T-helper 17 cell (primary cell): ENCODE measurements around the gene RBBP5. TPM values are rescaled to one million over a fixed set of nuclear protein-coding genes. Genes with fewer than 3 reads are reported as not detected.

Source experiments
- ATAC-seq: fragments of 150-1000 bp; cut with Tn5 transposase; 2 replicates; pipeline ENCODE4 v1.10.0; 2021; ENCODE audit warnings: mild to moderate bottlenecking, moderate library complexity
- DNase-seq, 3 donors: peaks; one replicate each; pipeline versions ENCODE4 v3.0.0 to v3.0.0-alpha.2; 2020 to 2021
- H3K9me3 ChIP-seq: one replicate; pipeline ENCODE4 v1.7.0; 2013; ENCODE audit warnings: low read length, mild to moderate bottlenecking; ENCODE audit not compliant: control insufficient read depth, poor library complexity, severe bottlenecking
- H3K27ac Mint-ChIP-seq: one replicate; pipeline ENCODE4 v1.8.0; 2022; ENCODE audit warnings: mild to moderate bottlenecking, moderate library complexity, mixed read lengths
- H3K27me3 Mint-ChIP-seq: one replicate; pipeline ENCODE4 v1.8.0; 2022; ENCODE audit warnings: mixed read lengths
- H3K36me3 Mint-ChIP-seq: one replicate; pipeline ENCODE4 v1.8.0; 2022; ENCODE audit warnings: low read depth, mixed read lengths
- H3K4me1 Mint-ChIP-seq: one replicate; pipeline ENCODE4 v1.8.0; 2022; ENCODE audit warnings: mild to moderate bottlenecking, mixed read lengths
- H3K4me3 Mint-ChIP-seq: one replicate; pipeline ENCODE4 v1.8.0; 2022; ENCODE audit warnings: mild to moderate bottlenecking, moderate library complexity, mixed read lengths
- total RNA-seq, 4 donors: library from RNA in 2 of 4; stranded (reverse) in 2 of 4; gene quantifications; one replicate each; pipeline ENCODE4 v1.2.3 and lab custom pipeline; 2022 to 2026

RBBP5 gene
- total RNA-seq, 2 donors from 2014 or later, result 13.3 to 15.3 TPM

- Mint-ChIP-seq H3K4me3 (no peak overlapping the region), H3K27ac (no peak overlapping the region), H3K36me3 (no peaks in the 10 kb centered on the region), H3K27me3 (no peaks in the 10 kb centered on the region), H3K4me1 (no peaks in the 10 kb centered on the region)
- no peak for DNase-seq
- ATAC-seq, result no peak
- no peaks in the 10 kb centered on the region for H3K9me3 ChIP-seq
These were observed 44.4 kb downstream of the RBBP5 start for GRCh38 chr1:205077158-205077933.

DNA sequence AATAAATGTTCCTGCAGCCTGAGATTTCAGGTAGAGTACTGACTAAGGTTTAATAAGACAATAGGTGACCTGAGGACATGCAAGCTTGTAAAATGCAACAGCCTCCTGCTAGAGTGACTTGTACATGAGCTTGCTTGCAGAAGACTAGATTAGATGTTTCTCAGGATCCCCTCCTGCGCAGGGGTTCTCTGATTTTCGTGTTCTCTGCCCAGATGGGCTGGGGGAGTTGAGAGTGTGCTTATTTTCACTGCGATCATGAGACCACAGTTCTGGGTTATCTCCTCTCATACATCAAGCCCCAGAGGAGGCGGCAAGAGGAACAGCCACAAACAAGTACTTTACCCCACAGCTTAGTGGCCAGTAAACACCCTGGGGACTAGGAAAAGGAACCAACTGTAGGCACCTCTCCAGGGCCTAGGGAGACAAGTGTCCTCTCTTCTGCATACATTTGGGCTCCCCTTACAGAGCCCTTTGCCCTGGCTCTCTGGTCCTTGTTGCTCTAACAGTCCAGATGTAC, 45.5 kb downstream of the RBBP5 start:
- no peaks in the 10 kb centered on the region for H3K4me1 Mint-ChIP-seq
- H3K27me3 Mint-ChIP-seq, result no peaks in the 10 kb centered on the region
- H3K36me3 Mint-ChIP-seq, result no peaks in the 10 kb centered on the region
- DNase-seq (no peak), ATAC-seq (no peak)
- no peak overlapping the region for H3K27ac Mint-ChIP-seq
- no peak overlapping the region for H3K4me3 Mint-ChIP-seq
- H3K9me3 ChIP-seq, result no peaks in the 10 kb centered on the region

GRCh38 chr1:205075642-205076155, 46.1 kb downstream of the RBBP5 start:
- Mint-ChIP-seq H3K27ac (no peak overlapping the region), H3K4me3 (no peak overlapping the region), H3K36me3 (no peaks in the 10 kb centered on the region), H3K4me1 (no peaks in the 10 kb centered on the region), H3K27me3 (no peaks in the 10 kb centered on the region)
- DNase-seq (no peak), ATAC-seq (no peak)
- H3K9me3 ChIP-seq, result no peaks in the 10 kb centered on the region

- ATAC-seq (no peak), DNase-seq (no peak)
- no peak overlapping the region for H3K4me3 Mint-ChIP-seq
- no peak overlapping the region for H3K27ac Mint-ChIP-seq
- no peaks in the 10 kb centered on the region for H3K4me1 Mint-ChIP-seq
- no peaks in the 10 kb centered on the region for H3K27me3 Mint-ChIP-seq
- no peaks in the 10 kb centered on the region for H3K9me3 ChIP-seq
- H3K36me3 Mint-ChIP-seq, result no peaks in the 10 kb centered on the region
These were observed 47.3 kb downstream of the RBBP5 start for GRCh38 chr1:205074513-205074912.

DNA sequence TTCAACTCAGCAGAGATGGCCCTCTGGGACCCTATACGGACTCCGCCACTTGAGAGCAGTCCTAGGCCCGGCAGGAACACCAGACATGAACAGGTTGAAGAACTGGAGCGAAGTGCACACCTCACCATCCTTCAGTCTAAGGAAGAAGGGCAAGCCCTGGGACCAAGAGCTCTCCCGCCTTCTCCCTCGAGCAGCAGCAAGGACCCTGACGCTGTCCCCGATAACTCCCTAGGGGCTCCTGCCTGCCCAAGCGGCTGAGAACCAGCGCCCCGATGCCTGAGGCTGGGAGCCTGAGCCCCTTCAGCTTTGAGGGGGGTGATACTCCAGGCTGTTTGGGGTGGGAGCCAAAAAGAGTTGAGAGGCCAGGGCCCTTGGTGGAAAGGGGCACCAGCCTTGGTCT, 47.7 kb downstream of the RBBP5 start:
- no peak overlapping the region for H3K4me3 Mint-ChIP-seq
- no peaks in the 10 kb centered on the region for H3K27me3 Mint-ChIP-seq
- no peak overlapping the region for H3K27ac Mint-ChIP-seq
- H3K9me3 ChIP-seq, result no peaks in the 10 kb centered on the region
- no peaks in the 10 kb centered on the region for H3K4me1 Mint-ChIP-seq
- DNase-seq, result no peak
- H3K36me3 Mint-ChIP-seq, result no peaks in the 10 kb centered on the region
- ATAC-seq, result no peak

DNA sequence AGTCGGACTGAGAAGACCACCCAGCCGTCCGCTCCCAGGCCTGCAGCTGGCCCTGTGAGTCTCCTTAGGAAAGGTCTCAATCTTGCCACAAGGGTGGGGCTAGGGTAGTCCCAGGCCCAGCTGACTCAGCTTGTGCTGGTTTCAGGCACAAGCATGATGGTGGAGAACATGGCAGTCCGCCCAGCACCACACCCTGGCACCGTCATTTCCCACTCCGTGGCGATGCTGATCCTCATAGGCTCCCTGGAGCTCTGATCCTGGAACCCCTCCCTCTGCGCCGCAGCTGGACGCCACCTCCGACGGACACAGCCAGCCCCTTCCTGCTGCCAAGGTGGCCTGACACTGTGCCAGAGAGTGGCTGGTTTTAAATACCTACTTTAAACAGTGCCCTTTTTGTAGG, 48.3 kb downstream of the RBBP5 start:
- no peaks in the 10 kb centered on the region for H3K36me3 Mint-ChIP-seq

GRCh38 chr1:205072881-205073280, 48.9 kb downstream of the RBBP5 start:
- Mint-ChIP-seq H3K4me1 (no peaks in the 10 kb centered on the region), H3K27me3 (no peaks in the 10 kb centered on the region), H3K4me3 (no peak overlapping the region), H3K27ac (no peak overlapping the region), H3K36me3 (no peaks in the 10 kb centered on the region)
- H3K9me3 ChIP-seq, result no peaks in the 10 kb centered on the region
- no peak for ATAC-seq
- no peak for DNase-seq

More for the DNA sequence above, 48.3 kb downstream of the RBBP5 start:
- Mint-ChIP-seq H3K4me1 (no peaks in the 10 kb centered on the region), H3K27ac (no peak overlapping the region), H3K4me3 (no peak overlapping the region), H3K27me3 (no peaks in the 10 kb centered on the region)
- no peak for ATAC-seq
- DNase-seq, result no peak
- H3K9me3 ChIP-seq, result no peaks in the 10 kb centered on the region

DNA sequence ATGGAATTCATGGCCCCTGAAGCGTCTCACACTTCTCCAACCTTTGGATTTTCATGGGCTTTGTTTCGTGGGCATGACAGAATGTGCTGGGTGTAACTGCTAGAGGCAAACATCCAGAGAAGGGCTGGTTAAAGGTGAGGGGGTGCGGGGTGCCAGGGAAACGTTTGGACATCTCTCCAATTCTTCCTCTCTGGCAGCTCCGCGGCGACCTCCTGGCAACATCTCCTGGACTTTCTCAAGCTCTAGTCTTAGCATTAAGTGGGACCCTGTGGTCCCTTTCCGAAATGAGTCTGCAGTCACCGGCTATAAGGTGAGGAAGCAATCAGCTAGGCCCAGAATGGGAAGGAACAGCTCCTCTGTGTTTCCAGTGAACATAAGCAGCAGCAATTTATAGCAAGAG, 49.5 kb downstream of the RBBP5 start:
- ATAC-seq (no peak), DNase-seq (no peak)
- Mint-ChIP-seq H3K4me3 (no peak overlapping the region), H3K27me3 (no peaks in the 10 kb centered on the region), H3K4me1 (no peaks in the 10 kb centered on the region), H3K36me3 (no peaks in the 10 kb centered on the region), H3K27ac (no peak overlapping the region)
- H3K9me3 ChIP-seq, result no peaks in the 10 kb centered on the region

GRCh38 chr1:205071801-205072200, 50.0 kb downstream of the RBBP5 start:
- Mint-ChIP-seq H3K4me3 (no peak overlapping the region), H3K36me3 (no peaks in the 10 kb centered on the region), H3K27me3 (no peaks in the 10 kb centered on the region), H3K4me1 (no peaks in the 10 kb centered on the region), H3K27ac (no peak overlapping the region)
- DNase-seq (no peak), ATAC-seq (no peak)
- H3K9me3 ChIP-seq, result no peaks in the 10 kb centered on the region

- ATAC-seq (no peak), DNase-seq (no peak)
- Mint-ChIP-seq H3K27me3 (no peaks in the 10 kb centered on the region), H3K36me3 (no peaks in the 10 kb centered on the region), H3K27ac (peak overlapping the region; percentile 57), H3K4me1 (no peaks in the 10 kb centered on the region), H3K4me3 (no peak overlapping the region)
- no peaks in the 10 kb centered on the region for H3K9me3 ChIP-seq
These were observed 50.8 kb downstream of the RBBP5 start for GRCh38 chr1:205071028-205071409.

GRCh38 chr1:205069371-205070125, 52.2 kb downstream of the RBBP5 start:
- Mint-ChIP-seq H3K27me3 (no peaks in the 10 kb centered on the region), H3K4me3 (no peak overlapping the region), H3K27ac (no peak overlapping the region), H3K36me3 (no peaks in the 10 kb centered on the region), H3K4me1 (no peaks in the 10 kb centered on the region)
- ATAC-seq (no peak), DNase-seq (no peak)
- no peaks in the 10 kb centered on the region for H3K9me3 ChIP-seq

DNA sequence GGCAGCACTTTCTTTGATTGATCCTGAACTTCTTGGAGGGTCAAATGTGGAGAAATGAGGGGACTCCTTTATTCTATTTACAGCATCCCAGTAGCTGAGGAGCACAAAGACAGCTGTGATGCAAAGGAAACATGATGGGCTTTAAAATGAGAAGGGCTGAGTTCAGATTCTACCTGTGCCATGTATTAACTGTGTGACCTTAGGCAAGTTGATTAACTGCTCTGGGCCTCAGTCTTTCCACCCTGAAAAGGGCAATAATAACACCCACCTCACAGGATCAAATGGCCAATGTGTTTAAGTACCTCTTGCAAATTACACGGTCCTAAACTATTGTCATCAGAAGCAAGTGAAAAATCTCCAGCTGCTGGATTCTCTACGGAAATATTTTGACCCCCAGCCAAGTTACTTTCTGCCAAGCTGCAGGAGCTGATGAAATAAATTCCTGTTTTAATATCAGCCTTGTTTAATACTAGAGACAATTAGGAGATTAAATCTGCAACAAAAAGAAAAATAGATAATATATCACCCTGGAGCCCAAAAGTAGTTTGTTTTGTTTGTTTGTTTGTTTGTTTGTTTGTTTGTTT, 53.2 kb downstream of the RBBP5 start:
- ATAC-seq (no peak), DNase-seq (no peak)
- no peaks in the 10 kb centered on the region for H3K27me3 Mint-ChIP-seq
- H3K36me3 Mint-ChIP-seq, result no peaks in the 10 kb centered on the region
- no peaks in the 10 kb centered on the region for H3K9me3 ChIP-seq
- no peaks in the 10 kb centered on the region for H3K4me1 Mint-ChIP-seq
- no peak overlapping the region for H3K27ac Mint-ChIP-seq
- H3K4me3 Mint-ChIP-seq, result no peak overlapping the region

- H3K9me3 ChIP-seq, result no peaks in the 10 kb centered on the region
- Mint-ChIP-seq H3K27ac (no peak overlapping the region), H3K36me3 (no peaks in the 10 kb centered on the region), H3K4me3 (no peak overlapping the region), H3K4me1 (no peaks in the 10 kb centered on the region), H3K27me3 (no peaks in the 10 kb centered on the region)
- DNase-seq, result no peak
- ATAC-seq, result no peak
These were observed 53.8 kb downstream of the RBBP5 start for GRCh38 chr1:205068001-205068400.
